Omental fat pad (tissue), 4 donors: ENCODE measurements around the gene LMBR1L. TPM values are rescaled to one million over a fixed set of nuclear protein-coding genes. Genes with fewer than 3 reads are reported as not detected.
"Not testable (repeated sequence)": the region's sequence is repeated elsewhere in the genome, so short reads cannot be mapped to it uniquely, and the experiment has no call there.

Source experiments
- ATAC-seq: fragments of 150-250 bp; one replicate; pipeline ENCODE4 v1.9.1; 2016; ENCODE audit warnings: mild to moderate bottlenecking, moderate library complexity; ENCODE audit not compliant: low FRiP score
- DNase-seq: peaks from one replicate; pipeline ENCODE4 v3.0.0-alpha.2; 2019; ENCODE audit warnings: low spot score
- CTCF ChIP-seq, 3 donors: fragments of 450-650 bp; IDR thresholded peaks; one replicate each; pipeline ENCODE4 v1.5.1; 2016 to 2017; ENCODE audit warnings: antibody characterized with exemption in 3 of 3, mild to moderate bottlenecking in 3 of 3, moderate library complexity in 2 of 3
- total RNA-seq, 4 donors: library from RNA; depleted of rRNA; stranded (reverse); fragments of >200 nt; gene quantifications; one replicate each; pipeline ENCODE4 v1.1.0, GENCODE V29; 2016

Gene LMBR1L
- total RNA-seq, 4 donors from 2014 or later: 23.2 to 68.4 (median 37.8) TPM

- peak; percentile 73 for DNase-seq
- peak; percentile 94 for ATAC-seq
- TF ChIP-seq CTCF (IDR thresholded peaks at IDR 0.05): no peak
Observed at GRCh38 chr12:49131051-49131893, 20.6 kb upstream of the LMBR1L start, which contains the start of gene TUBA1B. Gene TUBA1B, minus strand, starts transcription at chr12:49131395. Its CDS starts 95 bp downstream, at chr12:49131300.

- TF ChIP-seq CTCF (IDR thresholded peaks at IDR 0.05): peak in 1 of 3 donors; percentile 81
- peak; percentile 82 for ATAC-seq
- peak; percentile 82 for DNase-seq
Observed at GRCh38 chr12:49130151-49131050, 19.8 kb upstream of the LMBR1L start.

GRCh38 chr12:49129332-49130150, 18.9 kb upstream of the LMBR1L start:
- no peak for TF ChIP-seq CTCF (IDR thresholded peaks at IDR 0.05)
- ATAC-seq (no peak), DNase-seq (no peak)

- ATAC-seq, DNase-seq: not testable (repeated sequence)
Observed at GRCh38 chr12:49127971-49128370, 17.3 kb upstream of the LMBR1L start.

- no peak for TF ChIP-seq CTCF (IDR thresholded peaks at IDR 0.05)
- DNase-seq: no peak
Observed at GRCh38 chr12:49126852-49127763, 16.5 kb upstream of the LMBR1L start.

GRCh38 chr12:49121047-49121696, 10.5 kb upstream of the LMBR1L start:
- TF ChIP-seq CTCF (IDR thresholded peaks at IDR 0.05): no peak
- ATAC-seq (peak; percentile 79), DNase-seq (no peak)

More at GRCh38 chr12:49126852-49127763, 16.5 kb upstream of the LMBR1L start:
- no peak for ATAC-seq
